GM12878 (cell line): Measurements from ENCODE around the gene ITK. TPM values are rescaled to one million over a fixed set of nuclear protein-coding genes. Genes with fewer than 3 reads are reported as not detected.

Experiments
- BCL3 ChIP-seq: IDR thresholded peaks from 2 replicates; pipeline ENCODE4 v1.6.1; 2011; ENCODE audit warnings: borderline replicate concordance, low read depth, mild to moderate bottlenecking, moderate library complexity, low read length; ENCODE audit not compliant: insufficient read depth, poor library complexity, severe bottlenecking
- CEBPB ChIP-seq, 2 experiments: fragments of 150-350 bp in 1 of 2; IDR thresholded peaks; 2 replicates each; pipeline ENCODE4 v1.6.1; 2012 to 2014; ENCODE audit warnings: low read depth in 2 of 2, low read length in 2 of 2, borderline replicate concordance in 1 of 2, inconsistent platforms in 1 of 2
- EED ChIP-seq: sonication (generic); IDR thresholded peaks from 2 replicates; pipeline ENCODE4 v1.6.1; 2016; ENCODE audit warnings: antibody characterized with exemption, low read depth
- GATAD2B ChIP-seq: fragments of 450-650 bp; conservative IDR thresholded peaks from 2 replicates; pipeline ENCODE4 v1.6.1; 2017; ENCODE audit warnings: low read depth, mild to moderate bottlenecking, moderate library complexity
- LARP7 ChIP-seq: fragments of 450-650 bp; IDR thresholded peaks from 2 replicates; pipeline ENCODE4 v1.6.1; 2017; ENCODE audit warnings: mild to moderate bottlenecking
- MEF2A ChIP-seq: IDR thresholded peaks from 2 replicates; pipeline ENCODE4 v1.6.1; 2011; ENCODE audit warnings: low read depth, mild to moderate bottlenecking, low read length, moderate library complexity; ENCODE audit not compliant: insufficient read depth
- NBN ChIP-seq: fragments of 450-650 bp; IDR thresholded peaks from 2 replicates; pipeline ENCODE4 v1.6.1; 2016
- NFXL1 ChIP-seq: fragments of 450-650 bp; IDR thresholded peaks from 2 replicates; pipeline ENCODE4 v1.6.1; 2017; ENCODE audit warnings: antibody characterized with exemption, mild to moderate bottlenecking, borderline replicate concordance
- NFYA ChIP-seq: IDR thresholded peaks from 2 replicates; pipeline ENCODE4 v1.6.1; 2011; ENCODE audit warnings: low read depth, mild to moderate bottlenecking, low read length, improper control_type of control experiment, borderline replicate concordance
- NR2C2 ChIP-seq: IDR thresholded peaks from 2 replicates; pipeline ENCODE4 v1.6.1; 2011; ENCODE audit warnings: borderline replicate concordance, low read depth; ENCODE audit not compliant: control insufficient read depth, insufficient read length
- NR2F1 ChIP-seq: fragments of 450-650 bp; conservative IDR thresholded peaks from 2 replicates; pipeline ENCODE4 v1.6.1; 2017; ENCODE audit warnings: mild to moderate bottlenecking
- PBX3 ChIP-seq: IDR thresholded peaks from 2 replicates; pipeline ENCODE4 v1.6.1; 2011; ENCODE audit warnings: mild to moderate bottlenecking, low read depth, low read length, moderate library complexity; ENCODE audit not compliant: insufficient replicate concordance
- RB1 ChIP-seq: fragments of 450-650 bp; formaldehyde crosslinking; IDR thresholded peaks from 2 replicates; pipeline ENCODE4 v1.6.1; 2017; ENCODE audit warnings: mild to moderate bottlenecking, borderline replicate concordance
- RBBP5 ChIP-seq: fragments of 200-600 bp; sonication (generic); conservative IDR thresholded peaks from 2 replicates; pipeline ENCODE4 v1.6.1; 2016
- SIX5 ChIP-seq: IDR thresholded peaks from 2 replicates; pipeline ENCODE4 v1.6.1; 2011; ENCODE audit warnings: mild to moderate bottlenecking, low read depth, low read length, moderate library complexity; ENCODE audit not compliant: severe bottlenecking
- SMC3 ChIP-seq: IDR thresholded peaks from 2 replicates; pipeline ENCODE4 v1.6.1; 2011; ENCODE audit warnings: low read length, improper control_type of control experiment, borderline replicate concordance
- TARDBP ChIP-seq: IDR thresholded peaks from 2 replicates; pipeline ENCODE4 v1.6.1; 2016; ENCODE audit warnings: borderline replicate concordance
- TBL1XR1 ChIP-seq: IDR thresholded peaks from 2 replicates; pipeline ENCODE4 v1.6.1; 2012; ENCODE audit warnings: low read depth, low read length, improper control_type of control experiment
- ZNF622 ChIP-seq: fragments of 450-650 bp; IDR thresholded peaks from 2 replicates; pipeline ENCODE4 v1.6.1; 2017; ENCODE audit warnings: mild to moderate bottlenecking, inconsistent platforms
- polyA plus RNA-seq, 11 experiments: library from polyadenylated mRNA; depleted of rRNA in 4 of 11; unstranded in 6 of 11; stranded (reverse) in 5 of 11; fragments of >200 nt; fragmentation: Nextera tagmentation in 4 of 11; fragmentation: Illumina TruSeq in 1 of 11; extraction: Ambion mirVana in 4 of 11; extraction: Trizol in 1 of 11; gene quantifications; 1 replicate in 1 of 11; 2 replicates in 10 of 11; pipeline versions ENCODE4 v1.2.1 to v1.2.3, GENCODE V29; 2011 to 2016; ENCODE audit warnings: inconsistent platforms in 2 of 11, missing spikeins in 2 of 11, low read depth in 1 of 11
- total RNA-seq, 4 experiments: library from RNA; depleted of rRNA in 3 of 4; stranded (reverse); fragments of >200 nt in 3 of 4; fragmentation: Illumina TruSeq in 1 of 4; extraction: Trizol in 1 of 4; gene quantifications; 2 replicates each; pipeline versions ENCODE4 v1.2.1 to v1.2.3, GENCODE V29; 2013 to 2021
- TF ChIP-seq, protein P1 (sequence below): fragments of 450-650 bp; formaldehyde crosslinking; IDR thresholded peaks from 2 replicates; pipeline ENCODE4 v1.4.0; 2020; ENCODE audit warnings: mild to moderate bottlenecking, moderate library complexity
- TF ChIP-seq, protein P2 (sequence below): IDR thresholded peaks from 2 replicates; pipeline ENCODE4 v1.6.1; 2011; ENCODE audit warnings: low read depth, low read length, improper control_type of control experiment, borderline replicate concordance

The ITK gene
- total and polyA plus RNA-seq, 10 of the 15 experiments (the other 5 are each of a cell fraction or from before 2014, with no cell fraction given) = 0.05 to 2.4 (median 0.76) TPM

DNA sequence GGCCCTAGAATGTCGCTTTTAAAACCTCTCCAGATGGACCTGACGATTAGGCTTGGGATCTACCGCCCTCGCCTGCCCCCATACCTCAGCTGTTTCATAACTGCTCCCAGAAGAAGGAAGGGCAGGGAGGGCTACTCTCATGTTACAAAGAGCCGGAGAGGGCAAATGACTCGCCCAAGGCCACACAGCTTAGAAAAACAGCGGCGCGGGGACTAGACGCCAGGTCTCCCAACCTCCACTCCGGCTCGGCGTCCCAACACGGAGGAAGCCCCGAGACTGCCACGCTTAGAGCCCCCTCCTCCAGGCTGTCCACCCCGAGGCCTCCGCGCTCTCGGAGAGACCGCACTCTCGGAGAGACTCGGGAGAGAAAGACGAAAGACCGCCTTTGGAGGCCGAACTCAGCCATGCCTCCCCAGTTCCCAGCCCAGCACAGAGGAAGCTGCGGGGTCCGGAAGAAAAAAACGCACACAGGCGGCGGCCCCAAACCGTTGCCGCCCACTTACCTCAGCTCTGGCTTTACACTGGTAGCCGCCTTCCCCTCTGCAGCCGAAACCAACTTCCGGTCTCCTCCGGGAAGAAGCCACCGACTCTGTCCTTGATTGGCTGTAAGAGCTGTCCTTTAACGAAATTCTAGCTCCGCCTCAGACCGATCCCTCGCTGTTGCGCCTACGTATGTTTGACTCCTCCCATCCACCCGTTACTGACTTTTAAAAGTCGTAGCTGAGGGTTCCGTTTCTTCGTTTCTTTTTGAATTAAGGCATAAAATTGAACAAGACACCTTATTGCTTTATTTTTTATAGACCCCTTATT, 38.1 kb upstream of the ITK start, which contains the start of gene MED7 (continued):
- TF ChIP-seq, protein P1, sequence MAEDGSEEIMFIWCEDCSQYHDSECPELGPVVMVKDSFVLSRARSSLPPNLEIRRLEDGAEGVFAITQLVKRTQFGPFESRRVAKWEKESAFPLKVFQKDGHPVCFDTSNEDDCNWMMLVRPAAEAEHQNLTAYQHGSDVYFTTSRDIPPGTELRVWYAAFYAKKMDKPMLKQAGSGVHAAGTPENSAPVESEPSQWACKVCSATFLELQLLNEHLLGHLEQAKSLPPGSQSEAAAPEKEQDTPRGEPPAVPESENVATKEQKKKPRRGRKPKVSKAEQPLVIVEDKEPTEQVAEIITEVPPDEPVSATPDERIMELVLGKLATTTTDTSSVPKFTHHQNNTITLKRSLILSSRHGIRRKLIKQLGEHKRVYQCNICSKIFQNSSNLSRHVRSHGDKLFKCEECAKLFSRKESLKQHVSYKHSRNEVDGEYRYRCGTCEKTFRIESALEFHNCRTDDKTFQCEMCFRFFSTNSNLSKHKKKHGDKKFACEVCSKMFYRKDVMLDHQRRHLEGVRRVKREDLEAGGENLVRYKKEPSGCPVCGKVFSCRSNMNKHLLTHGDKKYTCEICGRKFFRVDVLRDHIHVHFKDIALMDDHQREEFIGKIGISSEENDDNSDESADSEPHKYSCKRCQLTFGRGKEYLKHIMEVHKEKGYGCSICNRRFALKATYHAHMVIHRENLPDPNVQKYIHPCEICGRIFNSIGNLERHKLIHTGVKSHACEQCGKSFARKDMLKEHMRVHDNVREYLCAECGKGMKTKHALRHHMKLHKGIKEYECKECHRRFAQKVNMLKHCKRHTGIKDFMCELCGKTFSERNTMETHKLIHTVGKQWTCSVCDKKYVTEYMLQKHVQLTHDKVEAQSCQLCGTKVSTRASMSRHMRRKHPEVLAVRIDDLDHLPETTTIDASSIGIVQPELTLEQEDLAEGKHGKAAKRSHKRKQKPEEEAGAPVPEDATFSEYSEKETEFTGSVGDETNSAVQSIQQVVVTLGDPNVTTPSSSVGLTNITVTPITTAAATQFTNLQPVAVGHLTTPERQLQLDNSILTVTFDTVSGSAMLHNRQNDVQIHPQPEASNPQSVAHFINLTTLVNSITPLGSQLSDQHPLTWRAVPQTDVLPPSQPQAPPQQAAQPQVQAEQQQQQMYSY (CRISPR knock-in tag) = no peak
- TF ChIP-seq TARDBP (no peak; the same call in 1 of the 2 replicates), ZNF622 (no peak), MEF2A (no peak), NR2C2 (no peak), NFYA (no peak; the same call in 1 of the 2 replicates), RB1 (no peak), NBN (peak; percentile 26), NR2F1 (peak; percentile 35; the same call in 1 of the 2 replicates), PBX3 (peak; percentile 97), LARP7 (peak; percentile 76), TBL1XR1 (no peak), NFXL1 (no peak), SMC3 (no peak), RBBP5 (no peak), GATAD2B (peak; percentile 76), EED (no peak), BCL3 (no peak), SIX5 (no peak), CEBPB (IDR thresholded peaks at IDR 0.05; ENCODE audit: borderline replicate concordance in 1 of 2, low read depth in 2 of 2, low read length in 2 of 2) (no peak)
- TF ChIP-seq, protein P2, sequence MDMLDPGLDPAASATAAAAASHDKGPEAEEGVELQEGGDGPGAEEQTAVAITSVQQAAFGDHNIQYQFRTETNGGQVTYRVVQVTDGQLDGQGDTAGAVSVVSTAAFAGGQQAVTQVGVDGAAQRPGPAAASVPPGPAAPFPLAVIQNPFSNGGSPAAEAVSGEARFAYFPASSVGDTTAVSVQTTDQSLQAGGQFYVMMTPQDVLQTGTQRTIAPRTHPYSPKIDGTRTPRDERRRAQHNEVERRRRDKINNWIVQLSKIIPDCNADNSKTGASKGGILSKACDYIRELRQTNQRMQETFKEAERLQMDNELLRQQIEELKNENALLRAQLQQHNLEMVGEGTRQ = no peak
